Measurements from ENCODE around the gene SLC25A38.

The SLC25A38 gene

GRCh38 chr3:39438880-39439279 is 55.7 kb downstream of the SLC25A38 start:
- no peak overlapping the region for H3K27ac ChIP-seq (ENCODE audit: low read depth, low read length)

GRCh38 chr3:39440316-39440715 is 57.1 kb downstream of the SLC25A38 start:
- Histone ChIP-seq H3K9me3 (ENCODE audit: control insufficient read depth, insufficient read depth, low read length) (no peaks in the 10 kb centered on the region), H3K36me3 (ENCODE audit: control insufficient read depth, insufficient read depth, low read length) (no peaks in the 10 kb centered on the region), H3K4me3 (ENCODE audit: low read depth, low read length) (no peak overlapping the region), H3K4me1 (ENCODE audit: control insufficient read depth, insufficient read depth, low read length) (no peaks in the 10 kb centered on the region), H3K9ac (ENCODE audit: low read depth, low read length) (no peak overlapping the region), H3K27ac (ENCODE audit: low read depth, low read length) (no peak overlapping the region), H3K27me3 (ENCODE audit: control insufficient read depth, insufficient read depth, low read length) (no peaks in the 10 kb centered on the region)

More at GRCh38 chr3:39438880-39439279, 55.7 kb downstream of the SLC25A38 start:
- Histone ChIP-seq H3K9ac (ENCODE audit: low read depth, low read length) (no peak overlapping the region), H3K4me1 (ENCODE audit: control insufficient read depth, insufficient read depth, low read length) (no peaks in the 10 kb centered on the region), H3K9me3 (ENCODE audit: control insufficient read depth, insufficient read depth, low read length) (no peaks in the 10 kb centered on the region), H3K4me3 (ENCODE audit: low read depth, low read length) (no peak overlapping the region), H3K36me3 (ENCODE audit: control insufficient read depth, insufficient read depth, low read length) (no peaks in the 10 kb centered on the region), H3K27me3 (ENCODE audit: control insufficient read depth, insufficient read depth, low read length) (no peaks in the 10 kb centered on the region)

GRCh38 chr3:39443530-39443929 is 60.4 kb downstream of the SLC25A38 start:
- no peak overlapping the region for H3K27ac ChIP-seq (ENCODE audit: low read depth, low read length)
- H3K4me1 ChIP-seq (ENCODE audit: control insufficient read depth, insufficient read depth, low read length) = no peaks in the 10 kb centered on the region
- H3K9me3 ChIP-seq (ENCODE audit: control insufficient read depth, insufficient read depth, low read length) = no peaks in the 10 kb centered on the region
- H3K36me3 ChIP-seq (ENCODE audit: control insufficient read depth, insufficient read depth, low read length) = no peaks in the 10 kb centered on the region
- no peak overlapping the region for H3K9ac ChIP-seq (ENCODE audit: low read depth, low read length)
- no peak overlapping the region for H3K4me3 ChIP-seq (ENCODE audit: low read depth, low read length)
- no peaks in the 10 kb centered on the region for H3K27me3 ChIP-seq (ENCODE audit: control insufficient read depth, insufficient read depth, low read length)

GRCh38 chr3:39445927-39446326 is 62.8 kb downstream of the SLC25A38 start:
- Histone ChIP-seq H3K27me3 (ENCODE audit: control insufficient read depth, insufficient read depth, low read length) (no peaks in the 10 kb centered on the region), H3K4me3 (ENCODE audit: low read depth, low read length) (no peak overlapping the region), H3K9me3 (ENCODE audit: control insufficient read depth, insufficient read depth, low read length) (no peaks in the 10 kb centered on the region), H3K36me3 (ENCODE audit: control insufficient read depth, insufficient read depth, low read length) (no peaks in the 10 kb centered on the region), H3K4me1 (ENCODE audit: control insufficient read depth, insufficient read depth, low read length) (no peaks in the 10 kb centered on the region), H3K9ac (ENCODE audit: low read depth, low read length) (no peak overlapping the region), H3K27ac (ENCODE audit: low read depth, low read length) (no peak overlapping the region)

- H3K4me1 ChIP-seq (ENCODE audit: control insufficient read depth, insufficient read depth, low read length) = no peaks in the 10 kb centered on the region
- no peak overlapping the region for H3K4me3 ChIP-seq (ENCODE audit: low read depth, low read length)
- H3K27me3 ChIP-seq (ENCODE audit: control insufficient read depth, insufficient read depth, low read length) = no peaks in the 10 kb centered on the region
- H3K27ac ChIP-seq (ENCODE audit: low read depth, low read length) = no peak overlapping the region
- H3K9ac ChIP-seq (ENCODE audit: low read depth, low read length) = no peak overlapping the region
- H3K36me3 ChIP-seq (ENCODE audit: control insufficient read depth, insufficient read depth, low read length) = no peaks in the 10 kb centered on the region
- H3K9me3 ChIP-seq (ENCODE audit: control insufficient read depth, insufficient read depth, low read length) = no peaks in the 10 kb centered on the region
These were observed 63.3 kb downstream of the SLC25A38 start for GRCh38 chr3:39446444-39446843.

Measured in HUES48 (cell line).